Activated CD8-positive, alpha-beta T cell treated with anti-CD3 and anti-CD28 coated beads for 36 hours (primary cell): ENCODE results near the gene SMTNL2. TPM values are rescaled to one million over a fixed set of nuclear protein-coding genes. Genes with fewer than 3 reads are reported as not detected.

ENCODE experiments used
- ATAC-seq: fragments of 200-7000 bp; cut with Tn5 transposase; one replicate; pipeline ENCODE4 v1.10.0; 2021; ENCODE audit warnings: mild to moderate bottlenecking, moderate library complexity
- CTCF ChIA-PET: fragments of 350-600 bp; sonication (Branson Sonifier 250); formaldehyde crosslinking; loops from one replicate; lab custom pipeline; 2021; ENCODE audit warnings: antibody characterized with exemption; lab: Charles Lee
- POLR2A ChIA-PET: fragments of 350-600 bp; sonication (Branson Sonifier 250); formaldehyde crosslinking; loops from one replicate; lab custom pipeline; 2021; ENCODE audit warnings: antibody characterized with exemption; lab: Charles Lee
- DNase-seq: peaks from one replicate; pipeline ENCODE4 v3.0.0-alpha.2; 2020
- H3K27ac Mint-ChIP-seq: one replicate; pipeline ENCODE4 v1.8.0; 2021; ENCODE audit warnings: mild to moderate bottlenecking, mixed read lengths
- H3K27me3 Mint-ChIP-seq: one replicate; pipeline ENCODE4 v1.8.0; 2021; ENCODE audit warnings: mixed read lengths
- H3K36me3 Mint-ChIP-seq: one replicate; pipeline ENCODE4 v1.8.0; 2021; ENCODE audit warnings: low read depth, mixed read lengths
- H3K4me1 Mint-ChIP-seq: one replicate; pipeline ENCODE4 v1.8.0; 2021; ENCODE audit warnings: low read depth, mixed read lengths
- H3K4me3 Mint-ChIP-seq: one replicate; pipeline ENCODE4 v1.8.0; 2021; ENCODE audit warnings: mild to moderate bottlenecking, moderate library complexity, mixed read lengths
- H3K9me3 Mint-ChIP-seq: one replicate; pipeline ENCODE4 v1.8.0; 2021; ENCODE audit warnings: mixed read lengths
- CTCF ChIP-seq: fragments of 200-600 bp; IDR thresholded peaks from one replicate; pipeline ENCODE4 v1.8.0; 2022; ENCODE audit warnings: antibody characterized with exemption, mild to moderate bottlenecking
- intact Hi-C: fragments of 100-400 bp; cut with micrococcal nuclease; formaldehyde crosslinking; loops from one replicate; pipeline ENCODE4 v1.10.0; 2022
- total RNA-seq, 2 experiments: library from RNA; stranded (reverse); gene quantifications; one replicate each; pipeline ENCODE4 v1.2.3, GENCODE V29; 2021

Gene SMTNL2
- total RNA-seq, 2 experiments from 2014 or later, result not detected

GRCh38 chr17:4551796-4552525 lies 32.4 kb upstream of the SMTNL2 start:
- ATAC-seq (no peak), DNase-seq (no peak)
- ChIA-PET POLR2A (interaction anchor here (0.6 to 4.8 kb wide), 4 partner anchors 8 to 48 kb away, joined by 3 to 45 read pairs (median 4); partner anchors contain the start of gene GGT6), CTCF (interaction anchor here (1.1 to 7.9 kb wide), 3 partner anchors 14 to 131 kb away, joined by 3 to 51 read pairs (median 5); no protein-coding TSS in a partner anchor)
- TF ChIP-seq CTCF, result no peak
- Mint-ChIP-seq H3K27ac (no peak overlapping the region), H3K27me3 (no peaks in the 10 kb centered on the region), H3K4me3 (no peak overlapping the region), H3K9me3 (no peaks in the 10 kb centered on the region), H3K4me1 (peaks cover 22% of the 10 kb centered on the region), H3K36me3 (peaks cover 39% of the 10 kb centered on the region)
- intact Hi-C loops, result no loop called here

GRCh38 chr17:4553669-4554068 lies 30.7 kb upstream of the SMTNL2 start:
- Mint-ChIP-seq H3K27me3 (no peaks in the 10 kb centered on the region), H3K36me3 (peaks cover 37% of the 10 kb centered on the region), H3K4me3 (peak overlapping the region; percentile 97), H3K27ac (no peak overlapping the region), H3K9me3 (no peaks in the 10 kb centered on the region), H3K4me1 (peaks cover 22% of the 10 kb centered on the region)
- TF ChIP-seq CTCF, result no peak
- ChIA-PET POLR2A (interaction anchor here (0.7 to 2.7 kb wide), 7 partner anchors 8 to 150 kb away, joined by 3 to 13 read pairs (median 4); no protein-coding TSS in a partner anchor), CTCF (interaction anchor here (0.5 to 7.9 kb wide), 3 partner anchors 13 to 422 kb away, joined by 3 to 51 read pairs (median 5); no protein-coding TSS in a partner anchor)
- DNase-seq (no peak), ATAC-seq (no peak)
- intact Hi-C loops, result no loop called here

GRCh38 chr17:4554441-4554996 lies 29.8 kb upstream of the SMTNL2 start:
- CTCF ChIA-PET, result interaction anchor here (0.6 to 7.9 kb wide), 2 partner anchors 12 to 115 kb away, joined by 3 to 51 read pairs; no protein-coding TSS in a partner anchor
- POLR2A ChIA-PET, result interaction anchor here (0.8 to 2.7 kb wide), 11 partner anchors 9 to 149 kb away, joined by 3 to 13 read pairs (median 4); partner anchors contain the start of gene SPNS3
- H3K27ac Mint-ChIP-seq, result peak overlapping the region; percentile 95
- H3K4me3 Mint-ChIP-seq, result peak overlapping the region; percentile 97
- ATAC-seq, result no peak
- peak; percentile 24 for DNase-seq
- no peaks in the 10 kb centered on the region for H3K27me3 Mint-ChIP-seq
- H3K4me1 Mint-ChIP-seq, result peaks cover 22% of the 10 kb centered on the region
- intact Hi-C loops, result no loop called here
- no peak for TF ChIP-seq CTCF
- peaks cover 35% of the 10 kb centered on the region for H3K36me3 Mint-ChIP-seq
- H3K9me3 Mint-ChIP-seq, result no peaks in the 10 kb centered on the region

- Mint-ChIP-seq H3K4me1 (peaks cover 22% of the 10 kb centered on the region), H3K9me3 (no peaks in the 10 kb centered on the region), H3K4me3 (peak within 1 kb of the TSS; percentile 97), H3K27ac (peak within 1 kb of the TSS; percentile 95), H3K27me3 (no peaks in the 10 kb centered on the region), H3K36me3 (peaks cover 34% of the 10 kb centered on the region)
- POLR2A ChIA-PET, result interaction anchor here (0.8 to 2.7 kb wide), 11 partner anchors 8 to 148 kb away, joined by 3 to 13 read pairs (median 4); partner anchors contain the start of gene SPNS3
- no peak for TF ChIP-seq CTCF
- DNase-seq (peak; percentile 98), ATAC-seq (peak; percentile 95)
- intact Hi-C loops, result no loop called here
- CTCF ChIA-PET, result interaction anchor here (0.9 to 7.9 kb wide), 3 partner anchors 11 to 340 kb away, joined by 3 to 51 read pairs (median 3); no protein-coding TSS in a partner anchor
These were observed 29.1 kb upstream of the SMTNL2 start, which contains the start of gene MYBBP1A for GRCh38 chr17:4554997-4555799. Gene MYBBP1A (minus strand): TSS chr17:4555384. CDS start chr17:4555324, 60 bp downstream.
